ENCODE measurements around the gene GRHL1.
"Not testable (repeated sequence)": the region's sequence is repeated elsewhere in the genome, so short reads cannot be mapped to it uniquely, and the experiment has no call there.

Gene GRHL1

GRCh38 chr2:9951522-9952285 is at the start of gene GRHL1:
TSS of gene GRHL1 (plus strand) at chr2:9951693. CDS start at chr2:9951834, 141 bp downstream.
- DNase-seq (ENCODE audit: low spot score): peak; percentile 94

- no peak for DNase-seq (ENCODE audit: low spot score)
Observed at GRCh38 chr2:9905413-9905812, 46.1 kb upstream of the GRHL1 start.

GRCh38 chr2:9907402-9907801 is 44.1 kb upstream of the GRHL1 start:
- no peak for DNase-seq (ENCODE audit: low spot score)

GRCh38 chr2:9908639-9909038 is 42.9 kb upstream of the GRHL1 start:
- DNase-seq (ENCODE audit: low spot score): no peak

- no peak for DNase-seq (ENCODE audit: low spot score)
Observed at GRCh38 chr2:9909106-9909505, 42.4 kb upstream of the GRHL1 start.

GRCh38 chr2:9910699-9911098 is 40.8 kb upstream of the GRHL1 start:
- no peak for DNase-seq (ENCODE audit: low spot score)

GRCh38 chr2:9912468-9912867 is 39.0 kb upstream of the GRHL1 start:
- DNase-seq (ENCODE audit: low spot score): no peak

- no peak for DNase-seq (ENCODE audit: low spot score)
Observed at GRCh38 chr2:9914384-9915065, 37.0 kb upstream of the GRHL1 start.

GRCh38 chr2:9918275-9918674 is 33.2 kb upstream of the GRHL1 start:
- DNase-seq (ENCODE audit: low spot score): no peak

- no peak for DNase-seq (ENCODE audit: low spot score)
Observed at GRCh38 chr2:9919512-9919911, 32.0 kb upstream of the GRHL1 start.

GRCh38 chr2:9927020-9927419 is 24.5 kb upstream of the GRHL1 start:
- DNase-seq (ENCODE audit: low spot score): not testable (repeated sequence)

- no peak for DNase-seq (ENCODE audit: low spot score)
Observed at GRCh38 chr2:9937258-9937657, 14.2 kb upstream of the GRHL1 start.

- DNase-seq (ENCODE audit: low spot score): no peak
Observed at GRCh38 chr2:9937968-9938367, 13.5 kb upstream of the GRHL1 start.

GRCh38 chr2:9939587-9940485 is 11.7 kb upstream of the GRHL1 start:
- no peak for DNase-seq (ENCODE audit: low spot score)

GRCh38 chr2:9941196-9941995 is 10.1 kb upstream of the GRHL1 start:
- no peak for DNase-seq (ENCODE audit: low spot score)

- DNase-seq (ENCODE audit: low spot score): no peak
Observed at GRCh38 chr2:9941996-9942390, 9.5 kb upstream of the GRHL1 start.

- DNase-seq (ENCODE audit: low spot score): no peak
Observed at GRCh38 chr2:9944330-9944758, 7.1 kb upstream of the GRHL1 start.

- DNase-seq (ENCODE audit: low spot score): no peak
Observed at GRCh38 chr2:9945596-9945995, 5.9 kb upstream of the GRHL1 start.

- DNase-seq (ENCODE audit: low spot score): no peak
Observed at GRCh38 chr2:9946076-9946475, 5.4 kb upstream of the GRHL1 start.

GRCh38 chr2:9946818-9947217 is 4.7 kb upstream of the GRHL1 start:
- DNase-seq (ENCODE audit: low spot score): no peak

- DNase-seq (ENCODE audit: low spot score): no peak
Observed at GRCh38 chr2:9948721-9949120, 2.8 kb upstream of the GRHL1 start.

All from putamen (tissue), 1 donor.